GM19467 (cell line): ENCODE measurements around the gene MOK.
"Not testable (repeated sequence)": the region's sequence is repeated elsewhere in the genome, so short reads cannot be mapped to it uniquely, and the experiment has no call there.

Source experiments
- ATAC-seq: cut with Tn5 transposase; IDR thresholded peaks from one replicate; pipeline ENCODE4 v1.9.1; 2021; ENCODE audit warnings: mild to moderate bottlenecking, moderate library complexity; ENCODE audit not compliant: unreplicated experiment

Gene MOK

DNA sequence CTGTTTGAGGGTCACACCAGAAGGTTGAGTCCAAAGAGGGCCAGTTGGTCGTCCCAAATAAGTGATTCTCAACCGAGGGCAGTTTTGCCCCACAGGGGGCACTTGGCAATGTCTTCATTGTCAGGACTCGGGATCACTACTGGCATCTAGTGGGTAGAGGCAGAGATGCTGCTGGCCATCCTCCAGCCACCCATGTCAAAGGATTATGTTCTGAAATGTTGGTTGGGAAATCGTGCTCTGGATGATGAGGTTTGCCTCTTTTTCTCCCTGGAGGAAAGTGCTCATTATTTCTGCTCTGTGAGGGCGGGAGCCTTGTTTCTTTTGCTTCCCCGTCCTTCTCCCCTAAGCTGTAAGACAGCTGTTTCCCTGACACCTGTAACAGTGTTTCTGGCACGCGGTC, 18.1 kb upstream of the MOK start:
- no peak for ATAC-seq

DNA sequence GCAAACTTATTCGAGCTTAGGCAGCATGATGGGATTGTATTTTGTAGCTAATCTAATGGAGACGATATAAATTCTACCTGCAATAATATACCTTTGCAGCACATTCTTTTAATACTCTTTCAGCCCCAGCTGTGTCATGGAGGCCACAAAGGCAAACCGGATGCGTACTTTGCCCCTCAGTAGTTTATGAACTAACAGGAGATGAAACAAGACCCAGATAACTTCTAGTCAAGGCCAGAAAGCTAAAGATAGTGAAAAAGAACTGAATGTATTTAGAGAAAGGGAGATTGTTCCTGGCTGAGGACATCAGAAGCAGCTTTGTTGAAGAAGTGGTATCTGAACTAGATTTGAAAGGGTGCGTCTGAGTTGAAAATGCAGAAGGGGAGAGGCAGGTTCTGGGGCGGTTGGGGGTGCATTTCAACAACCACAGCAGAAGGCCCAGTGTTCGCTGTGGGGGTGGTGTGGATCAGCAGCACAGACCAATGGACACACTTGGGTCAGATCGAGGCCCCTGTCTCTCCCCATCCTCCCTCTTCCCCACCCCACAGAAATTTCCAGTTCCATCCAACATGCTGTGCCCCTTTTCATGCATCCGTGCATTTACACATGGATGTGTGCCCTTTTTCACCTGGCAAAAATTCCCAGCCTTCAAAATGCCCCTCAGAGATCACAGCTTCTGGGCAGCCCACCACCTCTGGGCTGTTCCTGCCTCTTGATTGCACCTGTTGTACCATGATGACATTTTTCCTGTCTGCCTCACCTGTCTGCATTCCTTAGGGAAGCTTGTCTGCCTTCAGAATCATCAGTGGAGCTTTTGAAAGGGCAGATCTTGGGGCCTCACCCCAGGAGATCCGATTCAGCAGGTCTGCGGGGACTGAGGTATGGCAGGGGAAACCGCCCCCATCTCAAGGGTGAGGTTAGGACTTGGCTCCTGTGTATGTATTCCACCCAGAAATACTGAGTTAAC, 16.8 kb upstream of the MOK start:
- ATAC-seq, result no peak

DNA sequence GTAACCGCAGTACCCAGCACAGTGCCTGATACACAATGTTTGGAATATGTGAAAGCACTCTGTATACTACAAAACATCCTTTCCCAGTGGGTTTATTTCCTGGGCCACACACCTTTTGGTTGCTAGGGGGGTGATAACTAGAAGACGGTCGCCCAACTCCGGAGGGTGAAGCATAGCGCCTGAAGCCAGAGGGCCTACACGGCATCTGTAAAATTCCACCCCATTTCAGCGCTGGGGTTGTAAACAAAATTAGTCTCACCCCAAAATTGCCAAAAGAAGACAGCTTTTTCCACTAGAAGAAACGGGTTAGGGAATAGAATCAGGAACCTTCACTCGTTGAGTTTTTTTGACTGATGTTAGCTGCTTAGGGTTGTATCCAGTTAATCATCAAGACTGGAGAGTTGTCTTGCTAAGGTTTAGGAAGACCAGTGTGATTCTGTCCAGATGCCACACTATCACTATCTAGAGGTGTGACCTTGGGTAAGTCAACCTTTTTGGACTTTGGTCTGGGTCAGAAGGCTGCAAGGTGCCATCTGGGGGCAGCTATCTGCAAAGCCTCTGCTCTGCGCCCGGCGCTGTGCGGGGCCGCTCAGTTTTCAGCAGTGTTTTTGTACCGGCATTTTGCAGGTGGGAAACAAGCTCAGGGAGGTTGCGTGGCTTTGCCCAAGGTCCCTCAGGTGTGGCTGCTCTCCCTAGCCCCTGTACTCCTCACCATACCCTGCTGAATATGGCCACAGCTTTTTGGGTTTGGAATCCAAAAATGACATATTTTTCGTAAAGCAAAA, 15.9 kb upstream of the MOK start:
- no peak for ATAC-seq

DNA sequence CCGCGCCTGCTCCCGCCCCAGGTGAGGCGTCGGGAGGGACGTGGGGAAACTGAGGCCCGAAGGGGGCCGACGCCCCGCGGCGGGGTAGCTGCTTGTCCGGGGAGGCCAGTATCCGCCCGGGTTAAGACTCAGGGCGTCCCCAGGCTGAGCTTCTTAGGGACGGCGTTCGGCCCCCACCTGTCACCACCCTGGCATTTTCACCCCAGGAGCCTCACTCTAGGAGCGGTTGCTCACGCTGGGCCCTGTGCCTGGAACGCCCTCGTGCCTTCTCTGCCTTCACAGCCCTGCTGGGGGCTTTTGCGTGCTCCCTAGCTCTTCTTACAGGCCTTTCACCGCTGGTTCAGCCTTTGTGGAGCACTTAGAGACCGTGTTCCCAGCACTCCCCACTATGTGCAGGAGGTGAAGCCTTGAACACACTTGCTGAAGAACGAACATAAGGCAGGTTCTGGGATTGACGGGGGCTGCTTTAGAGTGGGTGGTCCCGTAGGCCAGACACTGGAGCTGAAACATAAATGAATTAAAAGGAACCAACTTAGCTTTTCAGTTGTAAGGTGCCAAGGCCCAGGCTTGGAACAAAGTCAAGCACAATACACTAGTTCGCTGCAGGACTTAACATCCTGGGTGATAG, 15.2 kb upstream of the MOK start:
- peak; percentile 14 for ATAC-seq

DNA sequence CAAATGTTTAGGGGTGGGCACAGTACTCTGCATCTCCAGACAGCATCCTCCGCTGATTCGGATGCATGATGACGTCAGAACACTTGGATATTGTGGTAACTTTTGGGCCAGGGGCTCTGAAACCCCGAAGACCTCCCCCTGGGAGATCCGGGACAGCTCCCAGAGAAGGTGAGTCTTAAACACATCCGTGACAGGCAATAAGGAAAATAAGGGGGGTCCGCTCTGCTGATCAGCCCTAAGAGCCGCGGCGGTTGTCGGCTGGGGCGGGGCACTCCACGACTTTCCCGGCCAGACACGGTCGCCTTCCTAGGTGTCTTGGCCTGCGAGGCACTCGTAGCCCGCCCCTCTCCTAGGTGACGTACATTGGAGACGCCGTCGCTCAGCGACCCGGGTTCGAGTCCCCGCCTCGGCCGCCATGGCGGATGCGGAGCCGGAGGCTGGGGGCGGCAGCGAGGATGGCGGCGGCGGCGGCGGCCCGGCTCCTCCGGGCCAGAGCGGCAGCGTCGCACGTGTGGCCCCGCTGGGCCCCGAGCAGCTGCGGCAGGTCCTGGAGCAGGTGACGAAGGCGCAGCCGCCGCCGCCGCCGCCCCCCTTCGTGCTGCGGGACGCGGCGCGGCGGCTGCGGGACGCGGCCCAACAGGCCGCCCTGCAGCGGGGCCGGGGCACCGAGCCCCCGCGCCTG, 14.5 kb upstream of the MOK start, which contains the start of gene ZNF839:
ZNF839 (plus strand) TSS at position 396 of the 682 bp plus-strand sequence; CDS start at position 416, 20 bp downstream.
- ATAC-seq, result peak; percentile 51

DNA sequence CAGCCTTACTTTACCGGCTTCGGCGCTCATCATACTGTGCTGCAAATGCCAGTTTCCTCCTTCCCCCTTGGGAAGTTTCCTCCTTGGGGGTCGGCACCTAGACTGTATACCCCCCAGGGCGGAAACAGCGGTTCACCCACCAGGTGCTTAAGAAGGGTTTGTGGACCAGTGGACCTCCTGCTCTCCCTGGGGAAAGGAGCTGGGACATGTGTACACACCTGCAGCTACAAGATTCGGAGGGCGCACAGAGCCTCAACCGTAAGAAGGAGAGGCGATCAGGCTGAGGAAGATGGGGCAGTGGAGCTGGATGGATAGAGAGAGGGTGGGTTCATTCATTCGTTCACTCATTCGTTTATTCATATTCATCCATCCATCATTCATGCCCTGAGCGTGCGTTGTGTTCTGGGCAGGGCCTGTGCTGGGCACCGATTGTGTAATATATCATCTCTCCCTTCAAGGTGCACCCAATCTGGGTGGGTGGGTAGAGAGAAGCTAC, 13.9 kb upstream of the MOK start:
- no peak for ATAC-seq

DNA sequence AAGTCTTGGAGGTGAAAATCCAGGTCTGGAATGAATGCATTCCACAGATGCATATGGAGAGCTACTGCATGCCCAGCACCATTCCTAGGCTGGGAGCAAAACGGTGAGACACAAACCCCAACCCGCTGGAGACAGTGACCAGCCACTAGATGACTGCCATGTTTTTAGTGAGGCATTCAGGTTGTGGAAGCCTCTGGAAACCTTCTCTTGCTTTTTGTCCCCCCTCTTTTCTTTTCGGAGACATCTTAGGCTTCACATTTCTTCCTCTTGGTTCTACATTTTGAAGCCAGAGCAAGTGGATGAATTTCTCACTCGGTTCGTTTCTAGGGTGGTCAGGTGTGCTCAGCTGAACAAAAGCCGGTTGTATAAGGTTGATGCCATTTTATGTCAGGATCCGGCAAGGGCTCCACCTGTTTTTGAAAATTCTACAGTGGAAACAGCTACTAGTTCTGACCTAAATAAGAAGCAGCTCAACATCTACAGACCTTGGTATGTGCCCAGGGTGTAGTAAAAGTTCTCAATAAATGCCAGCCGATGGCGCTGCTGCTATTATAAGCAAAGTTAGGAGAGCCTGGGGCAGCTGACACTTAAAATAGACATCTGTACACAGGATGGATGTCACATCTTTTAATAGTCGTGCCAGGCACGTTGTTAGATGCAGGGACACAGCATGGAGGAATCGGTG, 12.7 kb upstream of the MOK start:
- no peak for ATAC-seq

DNA sequence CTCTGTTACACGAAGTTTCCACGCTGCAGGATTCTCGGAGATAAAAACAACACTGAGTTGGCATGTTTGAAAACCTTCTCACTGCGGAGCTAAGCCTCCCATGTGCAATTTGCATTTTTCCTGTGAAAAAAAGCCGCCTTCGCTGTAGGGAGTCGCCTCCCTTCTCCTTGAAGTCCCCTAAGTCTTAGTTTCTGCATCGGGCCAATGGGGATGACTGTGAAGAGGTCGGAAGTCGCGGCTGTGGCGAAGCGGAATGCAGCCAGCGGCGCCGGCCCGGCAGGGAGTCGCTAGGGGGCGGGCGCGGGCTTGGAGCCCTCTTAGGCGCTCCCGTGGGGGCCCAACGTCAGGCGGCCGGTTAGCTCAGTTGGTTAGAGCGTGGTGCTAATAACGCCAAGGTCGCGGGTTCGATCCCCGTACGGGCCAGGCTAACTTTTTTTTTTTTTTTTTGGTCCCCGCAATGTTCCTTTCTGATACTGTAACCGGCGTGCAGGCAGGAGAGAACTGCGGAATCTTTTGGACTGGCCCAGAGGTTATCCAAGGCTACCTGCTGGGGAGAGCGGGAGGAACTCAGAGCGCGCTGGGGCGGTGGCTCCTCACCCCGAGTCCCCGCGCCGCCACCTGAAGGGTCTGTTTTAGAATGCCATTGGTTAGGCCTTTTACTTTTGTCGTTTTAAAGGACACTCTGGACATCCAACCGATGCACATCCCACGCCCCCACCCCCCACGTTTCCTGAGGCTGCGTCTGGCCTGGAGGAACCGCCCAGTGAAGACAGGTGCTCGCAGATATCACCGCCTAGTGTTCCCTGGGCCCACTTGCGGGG, 12.0 kb upstream of the MOK start:
- ATAC-seq, result peak; percentile 53

DNA sequence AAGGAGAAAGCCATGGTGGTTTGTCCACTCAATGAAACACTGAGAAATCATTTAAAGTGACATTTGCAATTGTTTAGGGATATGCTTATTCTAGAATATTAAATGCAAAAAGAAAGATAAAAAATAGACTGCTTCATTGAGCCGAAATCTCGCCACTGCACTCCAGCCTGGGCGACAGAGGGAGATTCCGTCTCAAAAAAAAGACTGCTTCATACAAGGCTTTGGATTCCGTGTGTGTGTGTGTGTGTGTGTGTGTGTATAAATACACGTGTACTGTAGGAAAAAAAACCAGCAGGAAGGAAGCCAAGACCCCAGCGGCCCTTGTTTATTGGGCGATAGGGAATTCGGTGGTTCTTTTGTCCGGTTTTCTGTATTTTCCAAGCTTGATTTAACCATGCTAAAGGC, 11.4 kb upstream of the MOK start:
- no peak for ATAC-seq

DNA sequence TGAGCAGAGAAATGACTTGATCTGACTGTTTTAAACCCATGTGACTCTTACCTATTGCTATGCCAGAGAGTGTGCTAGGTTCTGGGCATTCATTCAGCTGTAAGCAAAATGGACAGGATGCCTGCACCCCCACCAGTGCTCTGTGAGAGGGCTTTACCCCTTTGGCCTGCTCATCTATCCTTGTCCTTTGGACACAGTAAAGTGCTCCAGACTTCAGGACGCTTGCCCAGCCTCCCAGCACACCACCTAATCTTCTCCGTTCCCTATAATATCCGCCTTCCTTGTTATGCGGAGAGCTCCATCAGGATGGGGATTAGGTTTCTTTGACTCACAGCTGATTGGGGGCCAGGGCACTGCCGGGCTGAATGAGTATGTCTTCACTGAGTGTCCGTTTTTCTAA, 10.2 kb upstream of the MOK start:
- no peak for ATAC-seq

DNA sequence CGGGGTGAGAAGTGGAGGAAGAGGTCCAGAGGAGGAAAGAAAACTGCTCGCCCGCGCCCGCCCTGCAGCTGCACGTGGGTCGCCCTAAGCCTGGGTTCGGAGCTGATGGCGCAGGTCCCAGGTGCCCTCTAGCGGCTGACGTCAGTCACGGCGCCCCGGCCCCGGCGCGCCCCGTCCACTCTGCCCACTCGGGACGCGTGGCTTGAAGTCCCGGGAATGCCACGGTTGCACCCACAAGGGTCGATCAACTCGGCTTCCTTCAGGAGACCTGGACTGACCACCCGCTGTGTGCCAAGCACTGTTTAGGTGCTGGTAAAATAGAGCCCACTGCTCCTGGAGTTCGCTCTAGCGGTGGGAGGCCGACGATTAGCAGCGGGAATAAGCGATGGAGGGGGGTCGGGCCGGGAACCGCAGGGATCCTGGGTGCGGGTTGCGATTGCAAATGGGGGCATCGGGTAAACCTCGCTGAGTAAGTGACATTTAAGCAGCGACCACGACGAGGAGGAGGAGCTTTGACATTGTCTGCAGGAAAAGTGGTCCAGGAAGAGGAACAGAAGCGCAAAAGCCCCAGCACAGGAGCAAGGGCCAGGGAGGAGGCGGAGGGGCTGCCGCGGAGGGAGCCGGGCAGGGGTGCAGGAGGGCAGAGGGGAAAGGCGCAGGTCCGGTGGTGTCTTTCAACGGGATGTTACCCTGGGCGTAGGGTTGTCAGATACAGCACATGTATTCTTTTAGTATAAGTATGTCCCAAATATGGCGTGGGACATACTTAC, 9.5 kb upstream of the MOK start:
- ATAC-seq, result peak; percentile 64

DNA sequence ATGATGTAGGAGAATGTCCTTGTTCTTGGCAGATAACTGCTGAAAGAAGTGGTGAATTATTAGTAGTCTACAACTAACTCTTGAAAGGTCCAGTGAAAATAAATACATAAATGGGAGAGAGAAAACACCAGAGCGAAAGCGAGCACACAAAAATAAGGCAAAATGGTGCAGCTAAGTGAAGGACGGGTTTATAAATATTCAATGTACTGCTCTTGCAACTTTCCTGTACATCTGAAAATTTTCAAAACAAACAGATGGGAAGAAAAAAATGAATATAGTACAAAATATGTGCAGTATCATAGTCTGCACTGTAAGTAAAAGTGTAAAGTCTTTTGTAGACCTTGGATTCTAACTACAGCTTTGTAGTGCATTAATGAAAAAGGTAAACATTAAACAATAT, 1.3 kb downstream of the MOK start:
- ATAC-seq, result no peak

DNA sequence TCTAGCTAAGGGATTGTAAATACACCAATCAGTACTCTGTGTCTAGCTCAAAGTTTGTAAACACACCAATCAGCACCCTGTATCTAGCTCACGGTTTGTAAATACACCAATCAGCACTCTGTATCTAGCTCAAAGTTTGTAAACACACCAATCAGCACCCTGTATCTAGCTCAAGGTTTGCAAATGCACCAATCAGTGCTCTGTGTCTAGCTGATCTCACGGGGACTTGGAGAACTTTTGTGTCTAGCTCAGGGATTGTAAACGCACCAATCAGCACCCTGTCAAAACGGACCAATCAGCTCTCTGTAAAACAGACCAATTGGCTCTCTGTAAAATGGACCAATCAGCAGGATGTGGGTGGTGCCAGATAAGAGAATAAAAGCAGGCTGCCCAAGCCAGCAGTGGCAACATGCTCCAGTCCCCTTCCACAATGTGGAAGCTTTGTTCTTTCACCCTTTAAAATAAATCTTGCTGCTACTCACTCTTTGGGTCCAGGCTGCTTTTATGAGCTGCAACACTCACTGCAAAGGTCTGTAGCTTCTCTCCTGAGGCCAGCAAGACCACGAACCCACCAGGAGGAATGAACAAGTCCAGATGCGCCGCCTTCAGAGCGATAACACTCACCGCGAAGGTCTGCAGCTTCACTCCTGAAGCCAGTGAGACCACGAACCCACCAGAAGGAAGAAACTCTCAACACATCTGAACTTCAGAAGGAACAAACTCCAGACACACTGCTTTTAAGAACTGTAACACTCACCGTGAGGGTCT, 6.5 kb downstream of the MOK start:
- ATAC-seq, result not testable (repeated sequence)

DNA sequence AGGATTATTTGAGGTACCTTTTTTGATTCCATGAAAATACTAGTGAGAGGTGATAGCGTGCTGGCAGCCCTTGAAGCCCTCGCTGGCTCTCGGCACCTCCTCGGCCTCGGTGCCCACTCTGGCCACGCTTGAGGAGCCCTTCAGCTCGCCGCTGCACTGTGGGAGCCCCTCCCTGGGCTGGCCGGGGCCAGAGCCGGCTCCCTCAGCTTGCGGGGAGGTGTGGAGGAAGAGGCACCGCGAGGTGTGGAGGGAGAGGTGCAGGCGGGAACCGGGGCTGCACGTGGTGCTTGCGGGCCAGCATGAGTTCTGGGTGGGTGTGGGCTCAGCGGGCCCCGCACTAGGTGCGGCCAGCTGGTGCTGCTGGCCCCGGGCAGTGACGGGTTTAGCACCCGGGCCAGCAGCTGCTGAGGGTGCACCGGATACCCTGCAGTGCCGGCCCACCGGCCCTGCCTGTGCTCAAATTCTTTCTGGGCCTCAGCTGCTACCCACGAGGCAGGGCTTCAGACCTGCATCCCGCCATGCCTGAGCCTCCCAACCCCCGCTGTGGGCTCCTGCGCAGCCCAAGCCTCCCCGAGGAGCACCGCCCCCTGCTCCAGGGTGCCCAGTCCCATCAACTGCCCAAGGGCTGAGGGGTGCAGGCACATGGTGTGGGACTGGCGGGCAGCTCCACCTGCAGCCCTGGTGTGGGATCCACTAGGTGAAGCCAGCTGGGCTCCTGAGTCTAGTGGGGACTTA, 7.4 kb downstream of the MOK start:
- no peak for ATAC-seq

DNA sequence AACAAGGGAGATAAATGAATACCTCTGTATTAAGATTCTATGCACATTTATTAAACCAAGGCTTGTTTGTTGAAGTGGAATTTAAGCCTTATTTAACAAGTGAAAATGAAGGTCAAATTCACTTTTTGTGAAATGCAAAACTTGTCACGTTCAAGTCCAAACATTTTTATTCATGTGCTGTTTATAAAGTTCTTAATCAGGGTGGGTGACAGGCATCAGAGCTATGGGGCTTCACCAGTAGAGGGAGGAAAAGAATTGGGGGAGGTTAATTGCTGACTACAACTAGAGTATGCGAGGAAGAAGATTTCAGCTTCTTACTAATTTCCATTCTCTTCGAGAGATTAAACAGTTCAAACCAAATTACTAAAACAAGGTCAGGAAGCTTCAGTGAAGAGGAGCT, 9.7 kb downstream of the MOK start:
- no peak for ATAC-seq

DNA sequence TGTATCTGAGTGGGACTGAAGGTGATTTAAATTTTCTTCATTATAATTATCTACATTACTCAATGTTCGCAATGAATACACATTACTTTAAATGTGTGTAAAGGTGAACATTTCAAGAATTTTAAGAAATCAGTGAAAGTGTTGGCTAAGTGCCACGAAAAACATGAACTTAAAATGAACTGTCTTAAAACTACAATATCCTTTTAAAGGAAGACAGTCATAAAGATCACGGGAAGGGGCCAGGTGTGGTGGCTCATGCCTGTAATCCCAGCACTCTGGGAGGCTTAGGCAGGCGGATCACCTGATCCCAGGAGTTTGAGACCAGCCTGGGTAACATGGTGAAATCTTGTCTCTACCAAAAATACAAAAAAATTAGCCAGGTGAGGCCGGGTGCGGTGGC, 11.2 kb downstream of the MOK start:
- no peak for ATAC-seq

DNA sequence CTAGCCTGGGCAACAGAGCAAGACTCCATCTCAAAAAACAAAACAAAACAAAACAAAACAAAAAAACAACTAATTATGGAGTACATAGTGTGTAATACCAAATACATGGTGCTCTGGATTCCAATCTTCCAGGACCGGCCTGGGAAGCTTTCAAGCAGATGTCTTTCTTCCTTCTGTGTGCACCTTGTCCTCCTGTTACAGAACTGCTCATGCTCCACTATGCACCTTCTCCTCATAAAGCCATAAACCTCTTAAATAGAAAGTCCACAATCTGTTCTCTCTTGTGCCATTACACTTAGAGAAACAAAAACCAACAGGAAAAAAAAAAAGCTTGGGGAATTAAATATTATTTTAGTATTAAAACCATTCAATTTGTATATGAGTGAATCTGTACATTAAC, 12.5 kb downstream of the MOK start:
- ATAC-seq, result no peak
